ENCODE measurements around the gene HHATL.

Gene HHATL

DNA sequence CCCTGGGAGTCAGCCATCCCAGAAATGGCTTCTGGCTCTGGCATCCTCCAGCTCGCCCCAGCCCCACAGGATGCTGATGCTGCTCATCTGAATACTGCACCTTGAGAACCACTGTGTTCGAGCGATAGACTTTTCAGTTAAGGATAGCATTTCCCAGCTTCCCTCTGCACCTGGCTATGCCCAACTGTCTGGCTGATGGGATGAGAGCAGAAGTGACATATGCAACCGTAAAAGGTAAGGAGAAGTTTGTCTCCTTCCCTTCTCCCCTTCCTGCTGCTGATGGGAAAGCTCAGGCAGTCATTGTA, 9.7 kb upstream of the HHATL start:
- no peak overlapping the region for H3K4me3 ChIP-seq
- H3K36me3 ChIP-seq (ENCODE audit: insufficient read depth, low read length): no peaks in the 10 kb centered on the region
- no peak for TF ChIP-seq FOXP2 (optimal IDR thresholded peaks at IDR 0.05; ENCODE audit: control extremely low read depth, extremely low read length, insufficient read depth)
- TF ChIP-seq EZH2 (IDR thresholded peaks at IDR 0.05): no peak
- TF ChIP-seq POLR2AphosphoS5 (IDR thresholded peaks at IDR 0.05; ENCODE audit: borderline replicate concordance, low read depth, low read length): no peak
- no peaks in the 10 kb centered on the region for H3K9me3 ChIP-seq (ENCODE audit: low read depth, low read length)
- no peak for DNase-seq (ENCODE audit: low read depth, low spot score)
- no peak overlapping the region for H3K27ac ChIP-seq
- no peak overlapping the region for H3K9ac ChIP-seq (ENCODE audit: insufficient read length)

DNA sequence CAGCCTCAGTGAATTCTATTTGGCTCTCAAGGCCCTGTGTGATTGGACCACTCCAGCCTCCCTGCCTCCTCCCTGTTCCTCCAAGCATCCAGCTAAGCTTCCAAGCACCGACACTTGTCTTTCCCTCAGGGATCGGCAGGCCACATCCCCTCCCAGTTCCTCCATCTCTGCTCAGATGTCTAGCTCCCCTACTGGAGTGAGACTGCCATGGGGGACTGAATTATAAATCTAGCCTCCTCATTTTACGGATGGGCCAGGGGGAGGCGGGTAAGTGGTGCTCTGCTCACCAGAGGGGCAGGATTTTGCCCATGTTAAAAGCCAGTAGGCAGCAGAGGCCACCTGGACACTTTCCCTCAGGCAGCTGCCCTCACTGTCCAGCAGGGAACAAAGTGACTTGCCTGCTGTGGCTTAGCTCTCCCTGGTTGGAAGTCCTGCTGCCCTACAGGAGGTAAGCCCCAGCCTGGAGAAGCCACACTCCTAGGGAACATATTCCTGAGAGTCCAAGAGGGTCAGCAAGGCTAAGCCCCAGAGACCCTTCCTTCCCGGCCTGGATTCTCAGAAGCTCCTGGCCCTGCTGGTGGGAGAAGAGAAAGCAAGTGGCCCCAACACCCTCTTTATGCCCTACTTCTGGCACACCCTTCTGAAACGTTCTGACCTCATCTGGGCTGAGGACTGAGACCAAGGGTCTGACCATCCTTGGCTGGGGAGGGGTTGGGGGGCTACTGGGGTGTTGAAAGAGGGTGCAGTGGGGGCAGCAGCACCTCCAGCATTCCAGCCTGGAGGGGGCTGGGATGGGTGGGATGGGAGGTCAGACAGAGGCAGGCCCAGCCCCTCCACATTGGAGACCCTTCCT, 9.1 kb upstream of the HHATL start:
- no peak overlapping the region for H3K4me3 ChIP-seq
- TF ChIP-seq POLR2AphosphoS5 (IDR thresholded peaks at IDR 0.05; ENCODE audit: borderline replicate concordance, low read depth, low read length) (no peak), EZH2 (IDR thresholded peaks at IDR 0.05) (no peak), FOXP2 (optimal IDR thresholded peaks at IDR 0.05; ENCODE audit: control extremely low read depth, extremely low read length, insufficient read depth) (no peak)
- DNase-seq (ENCODE audit: low read depth, low spot score): no peak
- H3K36me3 ChIP-seq (ENCODE audit: insufficient read depth, low read length): no peaks in the 10 kb centered on the region
- no peak overlapping the region for H3K9ac ChIP-seq (ENCODE audit: insufficient read length)
- H3K9me3 ChIP-seq (ENCODE audit: low read depth, low read length): no peaks in the 10 kb centered on the region
- H3K27ac ChIP-seq: no peak overlapping the region

DNA sequence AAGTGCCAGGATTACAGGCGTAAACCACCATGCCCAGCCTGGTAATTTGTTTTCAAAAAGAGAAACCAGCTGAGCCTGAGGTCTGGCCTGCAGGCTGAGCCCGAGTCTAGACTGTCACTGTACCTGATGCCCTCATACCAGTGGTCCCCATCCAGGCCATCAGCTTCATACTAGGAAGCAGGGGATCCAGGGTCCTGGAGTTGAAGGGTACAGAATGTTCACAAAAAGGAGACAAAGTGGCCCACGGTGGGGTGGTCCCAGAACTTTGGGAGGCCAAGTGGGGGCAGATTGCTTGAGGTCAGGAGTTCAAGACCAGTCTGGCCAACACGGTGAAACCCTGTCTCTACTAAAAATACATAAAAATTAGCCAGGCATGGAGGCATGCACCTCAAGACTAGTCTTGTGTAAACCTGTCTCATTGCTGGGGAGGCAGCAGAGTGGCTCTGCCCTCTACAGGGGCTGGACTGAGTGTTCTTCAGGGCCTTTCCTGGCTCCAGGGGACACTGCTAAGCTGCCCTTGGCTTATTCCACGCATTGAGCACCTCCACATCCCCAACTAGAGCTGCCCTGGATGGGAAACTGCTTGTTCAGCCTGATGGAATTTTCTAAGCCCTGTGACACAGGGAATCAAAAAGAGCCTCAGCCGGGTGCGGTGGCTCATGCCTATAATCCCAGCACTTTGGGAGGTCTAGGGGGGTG, 7.9 kb upstream of the HHATL start:
- TF ChIP-seq EZH2 (IDR thresholded peaks at IDR 0.05) (no peak), POLR2AphosphoS5 (IDR thresholded peaks at IDR 0.05; ENCODE audit: borderline replicate concordance, low read depth, low read length) (no peak), FOXP2 (optimal IDR thresholded peaks at IDR 0.05; ENCODE audit: control extremely low read depth, extremely low read length, insufficient read depth) (no peak)
- no peak overlapping the region for H3K27ac ChIP-seq
- no peaks in the 10 kb centered on the region for H3K36me3 ChIP-seq (ENCODE audit: insufficient read depth, low read length)
- no peak for DNase-seq (ENCODE audit: low read depth, low spot score)
- no peak overlapping the region for H3K4me3 ChIP-seq
- no peaks in the 10 kb centered on the region for H3K9me3 ChIP-seq (ENCODE audit: low read depth, low read length)
- no peak overlapping the region for H3K9ac ChIP-seq (ENCODE audit: insufficient read length)

DNA sequence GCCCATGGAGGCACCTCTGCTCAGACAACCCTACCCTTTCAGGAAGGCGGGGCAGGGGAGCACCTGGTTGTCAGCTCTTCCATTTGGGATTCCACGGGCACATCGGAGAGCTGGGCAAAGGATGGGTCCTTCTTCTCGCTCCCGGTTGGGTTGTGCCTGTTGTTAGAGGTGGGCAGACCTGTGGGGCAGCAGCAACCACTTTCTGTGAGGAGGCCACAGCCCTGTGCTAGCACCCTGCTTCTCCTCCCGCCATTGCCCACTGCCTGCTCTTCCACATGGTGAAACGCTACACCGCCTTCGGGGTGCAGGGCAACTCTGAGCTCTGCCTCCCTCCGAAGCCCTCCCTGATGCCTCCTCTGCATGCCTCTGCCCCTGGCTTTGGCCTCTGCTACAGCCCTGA, 7.0 kb upstream of the HHATL start:
- H3K4me3 ChIP-seq: no peak overlapping the region
- TF ChIP-seq POLR2AphosphoS5 (IDR thresholded peaks at IDR 0.05; ENCODE audit: borderline replicate concordance, low read depth, low read length) (no peak), FOXP2 (optimal IDR thresholded peaks at IDR 0.05; ENCODE audit: control extremely low read depth, extremely low read length, insufficient read depth) (no peak), EZH2 (IDR thresholded peaks at IDR 0.05) (no peak)
- no peaks in the 10 kb centered on the region for H3K9me3 ChIP-seq (ENCODE audit: low read depth, low read length)
- DNase-seq (ENCODE audit: low read depth, low spot score): no peak
- H3K9ac ChIP-seq (ENCODE audit: insufficient read length): no peak overlapping the region
- H3K27ac ChIP-seq: no peak overlapping the region
- no peaks in the 10 kb centered on the region for H3K36me3 ChIP-seq (ENCODE audit: insufficient read depth, low read length)

DNA sequence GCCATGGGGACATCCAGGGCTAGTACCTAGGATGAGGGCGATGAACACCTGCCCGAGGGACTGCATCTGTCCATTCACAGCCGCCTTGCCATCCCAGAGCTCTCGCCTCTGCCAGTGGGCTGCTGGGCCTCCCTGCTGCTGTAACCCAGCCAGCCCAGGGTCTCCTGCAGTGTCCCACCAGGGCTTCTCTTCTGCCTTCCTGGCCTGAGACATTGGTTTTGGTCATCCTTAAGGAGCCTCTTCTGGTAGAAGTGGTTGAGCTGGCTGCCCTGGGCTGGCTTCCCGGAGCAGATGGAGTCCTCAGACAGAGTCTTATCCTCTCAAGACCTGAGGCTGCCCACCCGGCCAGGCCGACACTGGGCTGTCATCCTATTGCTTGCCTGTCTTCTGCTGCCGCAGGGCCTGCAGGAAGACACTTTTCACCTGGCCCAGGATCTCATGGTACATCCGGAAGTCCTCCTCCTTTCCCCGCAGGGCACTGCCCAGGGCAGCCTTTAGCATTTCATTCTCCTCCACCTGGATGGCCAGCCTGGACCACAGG, 6.1 kb upstream of the HHATL start:
- TF ChIP-seq EZH2 (IDR thresholded peaks at IDR 0.05) (no peak), FOXP2 (optimal IDR thresholded peaks at IDR 0.05; ENCODE audit: control extremely low read depth, extremely low read length, insufficient read depth) (no peak), POLR2AphosphoS5 (IDR thresholded peaks at IDR 0.05; ENCODE audit: borderline replicate concordance, low read depth, low read length) (no peak)

DNA sequence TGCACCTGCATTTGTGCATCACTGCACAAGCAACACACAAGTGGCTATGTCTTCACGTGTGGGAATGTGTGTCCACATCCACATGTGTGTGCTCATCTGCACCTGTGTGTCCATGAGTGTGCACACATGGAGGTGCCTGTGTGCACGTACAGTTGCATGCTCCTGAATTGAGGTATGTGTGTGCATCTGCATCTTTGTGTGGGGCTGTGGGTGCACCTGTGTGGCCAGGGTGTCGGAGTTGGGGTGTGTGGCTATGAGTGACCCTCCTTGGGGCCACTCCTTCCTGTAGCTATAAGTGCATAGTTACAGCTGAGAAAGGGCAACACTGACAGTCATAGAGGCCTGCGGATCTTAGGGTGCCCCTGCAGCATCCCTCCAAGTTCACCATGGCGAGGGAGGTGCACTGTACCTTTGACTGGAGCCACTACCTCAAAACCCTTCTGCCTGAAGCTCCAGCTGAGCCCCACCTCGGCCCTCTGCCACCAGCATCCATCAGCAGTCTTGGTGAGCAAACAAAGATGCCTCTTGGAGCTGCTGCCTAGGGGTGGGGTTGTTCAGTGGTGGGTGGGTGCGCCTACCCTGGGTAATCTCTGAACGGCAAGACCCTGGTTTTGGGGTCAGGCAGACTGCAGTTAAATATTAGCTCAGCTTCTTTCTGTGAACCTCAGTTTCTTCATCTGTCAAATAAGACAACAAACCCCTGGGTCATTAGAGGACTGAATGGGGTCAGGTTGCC, 5.2 kb upstream of the HHATL start:
- DNase-seq (ENCODE audit: low read depth, low spot score): no peak
- Histone ChIP-seq H3K9me3 (ENCODE audit: low read depth, low read length) (no peaks in the 10 kb centered on the region), H3K36me3 (ENCODE audit: insufficient read depth, low read length) (no peaks in the 10 kb centered on the region), H3K4me3 (no peak overlapping the region), H3K9ac (ENCODE audit: insufficient read length) (no peak overlapping the region), H3K27ac (no peak overlapping the region)
- no peak for TF ChIP-seq POLR2AphosphoS5 (IDR thresholded peaks at IDR 0.05; ENCODE audit: borderline replicate concordance, low read depth, low read length)
- no peak for TF ChIP-seq EZH2 (IDR thresholded peaks at IDR 0.05)
- no peak for TF ChIP-seq FOXP2 (optimal IDR thresholded peaks at IDR 0.05; ENCODE audit: control extremely low read depth, extremely low read length, insufficient read depth)

More for the DNA sequence above, 6.1 kb upstream of the HHATL start:
- H3K9me3 ChIP-seq (ENCODE audit: low read depth, low read length): no peaks in the 10 kb centered on the region
- no peak overlapping the region for H3K4me3 ChIP-seq
- H3K27ac ChIP-seq: no peak overlapping the region
- no peak overlapping the region for H3K9ac ChIP-seq (ENCODE audit: insufficient read length)
- no peaks in the 10 kb centered on the region for H3K36me3 ChIP-seq (ENCODE audit: insufficient read depth, low read length)
- DNase-seq (ENCODE audit: low read depth, low spot score): no peak

DNA sequence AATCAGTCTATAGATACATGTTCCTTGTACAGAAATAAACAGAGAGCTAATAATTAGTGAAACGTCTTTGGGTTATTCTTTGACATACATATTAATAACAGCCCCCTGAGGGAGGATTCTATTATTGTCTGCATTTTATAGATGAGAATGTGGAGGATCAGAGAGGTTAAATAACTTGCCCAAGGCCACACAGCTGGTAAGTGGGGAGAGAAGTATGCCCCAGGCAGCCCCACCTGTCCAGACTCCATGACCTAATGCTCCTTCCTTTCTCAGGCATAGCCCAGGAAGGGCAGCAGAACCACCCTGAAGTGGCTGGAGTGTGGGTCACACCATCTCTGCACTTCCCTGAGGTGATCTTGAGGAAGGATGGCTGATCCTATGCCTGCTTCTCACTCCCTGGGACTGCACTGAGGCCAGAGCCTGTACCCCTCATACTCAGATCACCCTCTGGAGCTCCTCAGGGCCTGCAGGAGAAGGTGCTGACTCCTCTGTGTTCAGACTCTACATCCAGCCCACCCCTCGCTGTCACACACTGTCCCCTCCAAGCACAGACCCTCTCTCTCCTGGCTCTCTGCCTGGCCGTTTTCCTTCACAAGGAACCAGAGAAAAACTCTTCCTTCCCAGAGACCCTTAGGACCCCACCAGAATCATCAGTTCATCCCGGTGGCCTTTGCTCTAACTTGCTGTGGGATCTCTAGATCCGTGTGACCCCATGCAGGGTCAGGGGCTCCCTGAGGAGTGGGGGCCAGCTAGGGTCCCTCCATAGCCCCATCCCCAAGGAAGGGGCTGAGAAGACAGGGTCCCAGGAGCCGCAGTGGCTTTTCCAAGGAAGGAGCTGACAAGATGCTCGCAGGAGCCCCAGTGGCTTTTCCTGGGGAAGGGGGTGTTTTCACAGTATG, 4.4 kb upstream of the HHATL start:
- DNase-seq (ENCODE audit: low read depth, low spot score): no peak
- H3K9ac ChIP-seq (ENCODE audit: insufficient read length): no peak overlapping the region
- no peak overlapping the region for H3K4me3 ChIP-seq
- TF ChIP-seq FOXP2 (optimal IDR thresholded peaks at IDR 0.05; ENCODE audit: control extremely low read depth, extremely low read length, insufficient read depth): no peak
- no peak for TF ChIP-seq POLR2AphosphoS5 (IDR thresholded peaks at IDR 0.05; ENCODE audit: borderline replicate concordance, low read depth, low read length)
- TF ChIP-seq EZH2 (IDR thresholded peaks at IDR 0.05): no peak
- no peak overlapping the region for H3K27ac ChIP-seq
- no peaks in the 10 kb centered on the region for H3K36me3 ChIP-seq (ENCODE audit: insufficient read depth, low read length)
- H3K9me3 ChIP-seq (ENCODE audit: low read depth, low read length): no peaks in the 10 kb centered on the region
